Neuronal stem cell (in vitro differentiated cells): ENCODE data around the gene AHDC1.

ENCODE experiments used
- DNase-seq: peaks from one replicate; pipeline ENCODE4 v3.0.0-alpha.2; 2013; ENCODE audit warnings: low spot score
- H2AFZ ChIP-seq: one replicate; pipeline ENCODE4 v1.6.1; 2013; ENCODE audit warnings: mild to moderate bottlenecking, low read length, inconsistent platforms
- H2AK5ac ChIP-seq: 2 replicates; pipeline ENCODE4 v1.6.1; 2013; ENCODE audit warnings: low read depth, mild to moderate bottlenecking, inconsistent platforms, low read length, moderate library complexity, mixed read lengths
- H2BK120ac ChIP-seq: 2 replicates; pipeline ENCODE4 v1.6.1; 2013; ENCODE audit warnings: low read depth, mild to moderate bottlenecking, inconsistent platforms, low read length, moderate library complexity, mixed read lengths
- H2BK12ac ChIP-seq: one replicate; pipeline ENCODE4 v1.6.1; 2013; ENCODE audit warnings: low read length, inconsistent platforms
- H2BK15ac ChIP-seq: 2 replicates; pipeline ENCODE4 v1.6.1; 2013; ENCODE audit warnings: mild to moderate bottlenecking, low read length, inconsistent platforms, mixed read lengths
- H2BK5ac ChIP-seq: one replicate; pipeline ENCODE4 v1.6.1; 2013; ENCODE audit warnings: inconsistent platforms, mild to moderate bottlenecking, low read length, moderate library complexity
- H3K14ac ChIP-seq: one replicate; pipeline ENCODE4 v1.6.1; 2013; ENCODE audit warnings: low read length, inconsistent platforms
- H3K18ac ChIP-seq: 2 replicates; pipeline ENCODE4 v1.6.1; 2013; ENCODE audit warnings: low read length, inconsistent platforms
- H3K23ac ChIP-seq: 2 replicates; pipeline ENCODE4 v1.6.1; 2013; ENCODE audit warnings: low read depth, mild to moderate bottlenecking, mixed read lengths, low read length, inconsistent platforms; ENCODE audit not compliant: poor library complexity
- H3K27ac ChIP-seq: replicated peaks from 3 replicates; pipeline ENCODE4 v1.5.1; 2013; ENCODE audit warnings: low read length, inconsistent platforms
- H3K27me3 ChIP-seq, 3 experiments: 2 replicates each; pipeline ENCODE4 v1.6.1; 2013; ENCODE audit warnings: low read length in 3 of 3, mild to moderate bottlenecking in 2 of 3, inconsistent platforms in 1 of 3, low read depth in 1 of 3, mixed read lengths in 1 of 3, moderate library complexity in 1 of 3; ENCODE audit not compliant: control insufficient read depth in 3 of 3, insufficient read depth in 3 of 3
- H3K36me3 ChIP-seq, 2 donors: replicated peaks in 1 of 2; 2 replicates each; pipeline ENCODE4 v1.6.1; 2013; ENCODE audit warnings: low read length in 2 of 2; ENCODE audit not compliant: control insufficient read depth in 2 of 2, insufficient read depth in 2 of 2
- H3K4ac ChIP-seq: 2 replicates; pipeline ENCODE4 v1.6.1; 2013; ENCODE audit warnings: inconsistent platforms, mild to moderate bottlenecking, low read length, moderate library complexity
- H3K4me1 ChIP-seq, 2 donors: 1 replicate in 1 of 2; 2 replicates in 1 of 2; pipeline ENCODE4 v1.6.1; 2013; ENCODE audit warnings: low read length in 2 of 2, low read depth in 1 of 2; ENCODE audit not compliant: control insufficient read depth in 2 of 2, insufficient read depth in 1 of 2
- H3K4me2 ChIP-seq: one replicate; pipeline ENCODE4 v1.6.1; 2013; ENCODE audit warnings: mild to moderate bottlenecking, low read length, inconsistent platforms; ENCODE audit not compliant: insufficient read depth, poor library complexity, severe bottlenecking
- H3K4me3 ChIP-seq, 2 donors: 2 replicates each; pipeline ENCODE4 v1.5.1; 2013; ENCODE audit warnings: low read length in 2 of 2, mild to moderate bottlenecking in 2 of 2, inconsistent platforms in 1 of 2, moderate library complexity in 1 of 2
- H3K79me1 ChIP-seq: one replicate; pipeline ENCODE4 v1.6.1; 2013; ENCODE audit warnings: low read depth, mild to moderate bottlenecking, inconsistent platforms, low read length, moderate library complexity
- H3K9ac ChIP-seq: one replicate; pipeline ENCODE4 v1.6.1; 2013; ENCODE audit warnings: mild to moderate bottlenecking, low read depth, low read length, inconsistent platforms; ENCODE audit not compliant: poor library complexity
- H3K9me3 ChIP-seq, 2 donors: replicated peaks in 1 of 2; 2 replicates each; pipeline versions ENCODE3 to v1.6.1; 2013; ENCODE audit warnings: low read length in 2 of 2, mild to moderate bottlenecking in 2 of 2, inconsistent platforms in 1 of 2, low read depth in 1 of 2, mixed read lengths in 1 of 2, moderate library complexity in 1 of 2; ENCODE audit not compliant: control insufficient read depth in 2 of 2, insufficient read depth in 1 of 2
- H4K8ac ChIP-seq: one replicate; pipeline ENCODE4 v1.6.1; 2013; ENCODE audit warnings: low read depth, mild to moderate bottlenecking, inconsistent platforms, low read length, moderate library complexity
- H4K91ac ChIP-seq: one replicate; pipeline ENCODE4 v1.6.1; 2013; ENCODE audit warnings: low read length, low read depth, mild to moderate bottlenecking, inconsistent platforms; ENCODE audit not compliant: poor library complexity
- WGBS, 2 donors: extraction: QIAGEN DNeasy Blood & Tissue Kit; methylation state at CpG; one replicate each; pipeline ENCODE4 v1.1.7; 2013; ENCODE audit warnings: missing lambda C conversion rate in 2 of 2, mixed read lengths in 1 of 2; ENCODE audit not compliant: insufficient read length in 2 of 2, insufficient replicate concordance in 1 of 2; ENCODE audit errors: extremely low coverage in 2 of 2; 5-methylcytosine and 5-hydroxymethylcytosine counted together

Gene AHDC1

DNA sequence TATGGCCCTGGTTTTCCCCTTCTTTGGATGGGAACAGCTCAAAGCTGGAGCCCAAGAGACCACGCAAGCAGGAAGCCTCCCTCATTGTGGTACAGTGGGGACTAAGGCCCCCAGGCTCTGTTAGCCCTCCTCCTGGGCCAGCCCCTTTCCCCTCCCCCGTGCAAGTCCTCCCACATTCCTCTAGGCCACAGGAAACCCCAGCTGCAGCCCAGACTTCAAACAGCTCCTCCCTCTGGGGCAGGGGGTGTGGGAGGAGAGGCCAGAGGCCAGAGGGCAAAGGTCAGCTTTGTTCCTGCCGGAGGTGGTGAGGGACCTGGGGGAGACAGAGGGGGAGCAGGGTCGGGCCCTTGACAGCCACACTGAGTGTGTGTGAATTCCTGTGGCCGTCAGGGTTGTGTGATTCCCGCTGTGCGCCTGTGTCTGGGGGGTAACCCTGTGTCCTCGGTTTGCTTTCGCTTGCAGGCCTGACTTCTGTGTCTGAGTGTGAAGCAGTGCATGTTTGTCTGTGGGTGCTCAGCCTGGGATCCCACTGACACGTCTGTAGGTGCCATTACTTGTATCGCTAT is 3.4 kb upstream of the AHDC1 start:
- Histone ChIP-seq H2AK5ac (peak overlapping the region; percentile 52), H3K4me2 (peak overlapping the region; percentile 39), H2BK15ac (peak overlapping the region; percentile 11), H4K91ac (no peak overlapping the region), H4K8ac (peak overlapping the region; percentile 20), H3K9ac (no peak overlapping the region), H3K27me3 (no peaks in the 10 kb centered on the region), H3K27ac (peak overlapping the region; percentile 84), H3K4me3 (peak overlapping the region; percentile 2 to 7), H2AFZ (peak overlapping the region; percentile 11), H3K79me1 (peaks cover 2% of the 10 kb centered on the region), H2BK12ac (no peak overlapping the region), H3K4me1 (peaks cover 29 to 34% of the 10 kb centered on the region in 2 donors), H2BK120ac (no peak overlapping the region), H3K4ac (peak overlapping the region; percentile 41), H3K36me3 (no peaks in the 10 kb centered on the region), H3K9me3 (no peaks in the 10 kb centered on the region), H2BK5ac (peak overlapping the region; percentile 31), H3K23ac (no peak overlapping the region), H3K18ac (peak overlapping the region; percentile 87), H3K14ac (no peak overlapping the region)
- WGBS, 2 donors, result no CpG with 5 or more reads among the region's 11 CpGs
- DNase-seq, result peak; percentile 91

DNA sequence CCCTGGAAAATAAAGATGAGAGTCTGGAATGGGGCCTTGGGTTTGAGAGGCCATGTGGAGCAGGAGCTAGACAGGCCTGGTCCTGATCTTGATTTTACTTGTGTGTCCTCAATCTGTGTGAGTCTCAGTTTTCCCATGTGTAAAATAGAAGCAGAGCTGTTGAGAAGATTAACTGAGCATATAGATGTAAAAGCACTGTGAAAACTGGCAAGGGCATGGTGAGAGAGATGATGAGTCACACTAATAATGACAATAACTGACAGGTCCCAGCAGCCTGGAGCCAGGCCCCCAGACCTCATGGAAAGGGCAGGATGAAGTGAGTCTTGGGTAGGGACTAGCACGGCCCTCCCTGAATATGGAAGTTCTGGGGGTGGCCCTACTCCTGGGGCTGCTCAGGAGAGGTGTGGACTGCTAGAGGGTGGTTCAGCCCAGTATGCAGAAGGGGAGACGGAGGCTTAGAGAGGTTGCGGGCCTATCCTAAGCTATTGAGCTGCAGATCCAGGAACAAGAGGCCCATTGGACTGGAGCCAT is 2.8 kb upstream of the AHDC1 start:
- H3K36me3 ChIP-seq, result no peaks in the 10 kb centered on the region

DNA sequence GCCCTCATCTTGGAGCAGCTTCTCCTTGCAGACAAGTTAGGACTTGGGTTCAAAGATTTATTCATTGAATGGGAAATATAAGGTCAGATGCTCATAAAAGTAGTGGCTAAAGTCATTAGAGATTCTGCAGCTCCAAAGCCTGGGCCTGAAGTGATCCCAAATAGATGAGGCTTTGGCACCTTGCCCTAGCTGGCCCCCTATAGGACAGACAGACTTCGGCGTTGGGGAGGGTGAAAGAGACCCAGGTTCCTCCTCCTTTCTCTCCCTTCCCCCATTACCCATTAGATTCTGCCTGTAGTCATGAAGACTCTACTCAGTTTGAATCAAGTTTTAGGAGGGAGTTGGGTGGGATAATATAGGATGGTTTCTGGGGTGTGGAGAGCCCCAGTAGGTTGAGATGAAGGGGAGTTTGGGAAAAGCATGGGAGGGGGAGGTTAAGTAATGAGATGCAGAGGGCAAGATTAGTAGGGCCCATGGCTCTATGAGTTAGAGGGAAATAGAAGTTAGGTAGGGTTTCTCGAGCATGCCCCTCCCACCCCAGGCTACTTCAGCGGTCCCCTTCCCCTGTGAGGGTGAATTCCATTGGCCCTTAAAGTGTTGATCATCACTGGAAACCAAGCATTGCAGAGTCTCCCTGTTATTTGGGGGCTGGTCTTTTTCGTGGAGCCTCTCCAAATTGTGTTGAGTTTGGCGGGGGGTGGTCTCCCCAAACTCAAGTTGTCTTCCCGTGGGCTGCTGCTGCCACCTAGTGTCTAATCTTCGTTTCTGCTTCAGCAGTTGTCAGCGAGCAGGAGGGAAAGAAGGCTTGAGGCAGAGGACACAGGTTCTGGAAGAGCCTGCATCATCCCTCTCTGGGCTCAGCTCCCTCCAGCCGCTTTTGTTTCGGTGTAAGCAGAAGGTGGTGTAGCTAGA is 2.1 kb upstream of the AHDC1 start:
- Histone ChIP-seq H3K4me2 (no peak overlapping the region), H2BK120ac (no peak overlapping the region), H3K14ac (no peak overlapping the region), H3K36me3 (no peaks in the 10 kb centered on the region), H2AFZ (peak overlapping the region; percentile 51), H3K18ac (peak overlapping the region; percentile 49), H3K27me3 (no peaks in the 10 kb centered on the region), H2BK5ac (no peak overlapping the region), H4K91ac (no peak overlapping the region), H3K9me3 (no peaks in the 10 kb centered on the region), H3K23ac (no peak overlapping the region), H3K4me1 (peaks cover 34 to 45% of the 10 kb centered on the region in 2 donors), H3K4ac (no peak overlapping the region), H3K79me1 (peaks cover 4% of the 10 kb centered on the region), H3K27ac (peak overlapping the region; percentile 80), H2BK12ac (no peak overlapping the region), H3K4me3 (no peak overlapping the region), H2BK15ac (no peak overlapping the region), H4K8ac (no peak overlapping the region), H2AK5ac (peak overlapping the region; percentile 10), H3K9ac (no peak overlapping the region)
- DNase-seq, result peak; percentile 83
- WGBS, 2 donors, result no CpG with 5 or more reads among the region's 11 CpGs

More for the DNA sequence above, 2.8 kb upstream of the AHDC1 start:
- Histone ChIP-seq H4K8ac (peak overlapping the region; percentile 20), H3K27ac (peak overlapping the region; percentile 80), H3K23ac (no peak overlapping the region), H2BK120ac (no peak overlapping the region), H2AK5ac (peak overlapping the region; percentile 52), H3K9ac (no peak overlapping the region), H3K18ac (peak overlapping the region; percentile 87), H2BK15ac (peak overlapping the region; percentile 11), H4K91ac (peak overlapping the region; percentile 17), H3K4me2 (peak overlapping the region; percentile 39), H3K4ac (no peak overlapping the region), H2AFZ (peak overlapping the region; percentile 11), H3K9me3 (no peaks in the 10 kb centered on the region), H3K4me3 (no peak overlapping the region), H2BK5ac (peak overlapping the region; percentile 31), H3K27me3 (no peaks in the 10 kb centered on the region), H3K14ac (no peak overlapping the region), H3K4me1 (peaks cover 30 to 39% of the 10 kb centered on the region in 2 donors), H2BK12ac (no peak overlapping the region), H3K79me1 (peaks cover 2% of the 10 kb centered on the region)
- WGBS, 2 donors, result no CpG with 5 or more reads among the region's 3 CpGs
- DNase-seq, result no peak

DNA sequence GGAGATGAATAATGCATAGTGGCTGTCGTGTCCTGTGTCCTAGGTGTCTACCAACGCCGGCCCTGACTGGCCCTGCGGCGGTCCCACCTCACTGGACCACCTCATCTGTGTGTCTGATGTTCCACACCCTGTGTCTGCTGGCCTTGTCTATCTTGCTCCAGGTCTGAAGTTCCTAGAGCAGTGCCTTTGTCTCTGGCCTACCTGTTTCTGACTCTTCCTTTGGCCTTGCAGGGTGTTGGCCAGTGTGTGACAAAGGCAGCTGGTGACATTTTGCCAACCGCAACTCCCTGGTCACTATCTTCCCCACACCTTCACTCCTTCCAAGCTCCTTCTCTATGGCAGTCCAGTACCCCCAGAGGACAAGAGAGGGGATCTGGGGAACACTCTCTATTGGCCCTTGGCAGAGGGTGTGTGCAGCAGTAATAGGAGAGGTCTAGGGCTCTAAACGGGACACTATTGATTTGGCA is 1.4 kb upstream of the AHDC1 start:
- no peak overlapping the region for H3K14ac ChIP-seq
- no peak for DNase-seq
- peaks cover 7% of the 10 kb centered on the region for H3K79me1 ChIP-seq
- no peak overlapping the region for H2BK120ac ChIP-seq
- no peak overlapping the region for H3K4me2 ChIP-seq
- H2BK12ac ChIP-seq, result peak overlapping the region; percentile 64
- H3K9ac ChIP-seq, result no peak overlapping the region
- no peak overlapping the region for H4K8ac ChIP-seq
- H2AK5ac ChIP-seq, result peak overlapping the region; percentile 10
- no peak overlapping the region for H2AFZ ChIP-seq
- H3K18ac ChIP-seq, result peak overlapping the region; percentile 40
- no peak overlapping the region for H3K4ac ChIP-seq
- peak overlapping the region; percentile 7 for H2BK5ac ChIP-seq
- H3K36me3 ChIP-seq, result no peaks in the 10 kb centered on the region
- H2BK15ac ChIP-seq, result peak overlapping the region; percentile 30
- H4K91ac ChIP-seq, result no peak overlapping the region
- H3K27me3 ChIP-seq, result no peaks in the 10 kb centered on the region
- no peak overlapping the region for H3K4me3 ChIP-seq
- H3K4me1 ChIP-seq, result peaks cover 39 to 52% of the 10 kb centered on the region in 2 donors
- H3K27ac ChIP-seq, result no peak overlapping the region
- no peaks in the 10 kb centered on the region for H3K9me3 ChIP-seq
- H3K23ac ChIP-seq, result no peak overlapping the region
- WGBS, 2 donors, result no CpG with 5 or more reads among the region's 7 CpGs
